Liver (tissue), 9 donors: ENCODE data around the gene YPEL2. TPM values are rescaled to one million over a fixed set of nuclear protein-coding genes. Genes with fewer than 3 reads are reported as not detected.

Source experiments
- DNase-seq: peaks from one replicate; pipeline ENCODE4 v3.0.0-alpha.2; 2017; ENCODE audit warnings: low spot score
- H3K27ac ChIP-seq, 2 donors: one replicate each; pipeline ENCODE4 v1.7.0; 2013; ENCODE audit warnings: inconsistent platforms in 2 of 2, low read length in 2 of 2, control low read depth in 1 of 2, low read depth in 1 of 2, mild to moderate bottlenecking in 1 of 2
- H3K27me3 ChIP-seq, 4 donors: one replicate each; pipeline versions ENCODE4 v1.6.1 to v1.7.0; 2013; ENCODE audit warnings: low read length in 3 of 4, inconsistent platforms in 1 of 4, mild to moderate bottlenecking in 1 of 4, moderate library complexity in 1 of 4; ENCODE audit not compliant: control insufficient read depth in 4 of 4, insufficient read depth in 4 of 4
- H3K36me3 ChIP-seq, 4 donors: one replicate each; pipeline versions ENCODE4 v1.6.1 to v1.7.0; 2013; ENCODE audit warnings: low read length in 3 of 4, mild to moderate bottlenecking in 3 of 4, low read depth in 1 of 4, moderate library complexity in 1 of 4; ENCODE audit not compliant: control insufficient read depth in 4 of 4, insufficient read depth in 3 of 4
- H3K4me1 ChIP-seq, 4 donors: one replicate each; pipeline versions ENCODE4 v1.6.1 to v1.7.0; 2013; ENCODE audit warnings: low read length in 3 of 4, mild to moderate bottlenecking in 3 of 4, moderate library complexity in 1 of 4; ENCODE audit not compliant: control insufficient read depth in 4 of 4, insufficient read depth in 4 of 4
- H3K4me3 ChIP-seq, 3 donors: one replicate each; pipeline versions ENCODE4 v1.6.1 to v1.7.0; 2013; ENCODE audit warnings: low read length in 3 of 3, control low read depth in 1 of 3, low read depth in 1 of 3, mild to moderate bottlenecking in 1 of 3
- H3K9ac ChIP-seq, 2 donors: one replicate each; pipeline ENCODE4 v1.7.0; 2013; ENCODE audit warnings: low read length in 2 of 2, mild to moderate bottlenecking in 2 of 2, moderate library complexity in 2 of 2, control low read depth in 1 of 2, low read depth in 1 of 2
- H3K9me3 ChIP-seq, 4 donors: one replicate each; pipeline versions ENCODE4 v1.6.1 to v1.7.0; 2013; ENCODE audit warnings: low read length in 3 of 4; ENCODE audit not compliant: control insufficient read depth in 4 of 4
- EGR1 ChIP-seq, 2 donors: IDR thresholded peaks; 2 replicates each; pipeline ENCODE4 v1.6.1; 2016 to 2018; ENCODE audit warnings: antibody characterized with exemption in 2 of 2, low read depth in 2 of 2
- FOXA1 ChIP-seq: IDR thresholded peaks from 2 replicates; pipeline ENCODE4 v1.6.1; 2016; ENCODE audit warnings: antibody characterized with exemption
- FOXA2 ChIP-seq: IDR thresholded peaks from 2 replicates; pipeline ENCODE4 v1.6.1; 2016; ENCODE audit warnings: antibody characterized with exemption
- GABPA ChIP-seq, 2 donors: IDR thresholded peaks in 1 of 2; conservative IDR thresholded peaks in 1 of 2; 2 replicates each; pipeline ENCODE4 v1.6.1; 2016; ENCODE audit warnings: antibody characterized with exemption in 2 of 2, mild to moderate bottlenecking in 1 of 2, moderate library complexity in 1 of 2
- HNF4A ChIP-seq, 2 donors: conservative IDR thresholded peaks; 2 replicates each; pipeline ENCODE4 v1.6.1; 2016; ENCODE audit warnings: antibody characterized with exemption in 2 of 2, mild to moderate bottlenecking in 2 of 2
- HNF4G ChIP-seq: IDR thresholded peaks from 2 replicates; pipeline ENCODE4 v1.6.1; 2016; ENCODE audit warnings: antibody characterized with exemption
- JUND ChIP-seq, 2 donors: IDR thresholded peaks; 2 replicates each; pipeline ENCODE4 v1.6.1; 2016; ENCODE audit warnings: antibody characterized with exemption in 2 of 2
- NR2F2 ChIP-seq: IDR thresholded peaks from 2 replicates; pipeline ENCODE4 v1.6.1; 2016; ENCODE audit warnings: antibody characterized with exemption
- RAD21 ChIP-seq, 2 donors: IDR thresholded peaks; 2 replicates each; pipeline ENCODE4 v1.6.1; 2016; ENCODE audit warnings: antibody characterized with exemption in 2 of 2, mild to moderate bottlenecking in 2 of 2
- RXRA ChIP-seq, 2 donors: IDR thresholded peaks; 2 replicates each; pipeline ENCODE4 v1.6.1; 2017 to 2018; ENCODE audit warnings: antibody characterized with exemption in 2 of 2, mild to moderate bottlenecking in 1 of 2
- SP1 ChIP-seq: IDR thresholded peaks from 2 replicates; pipeline ENCODE4 v1.6.1; 2018; ENCODE audit warnings: antibody characterized with exemption, mild to moderate bottlenecking
- TAF1 ChIP-seq: conservative IDR thresholded peaks from 2 replicates; pipeline ENCODE4 v1.6.1; 2016; ENCODE audit warnings: antibody characterized with exemption, mild to moderate bottlenecking
- YY1 ChIP-seq: IDR thresholded peaks from 2 replicates; pipeline ENCODE4 v1.6.1; 2016; ENCODE audit warnings: antibody characterized with exemption, mild to moderate bottlenecking
- WGBS: extraction: QIAGEN DNeasy Blood & Tissue Kit; methylation state at CpG from one replicate; pipeline ENCODE4 v1.1.7; 2013; 5-methylcytosine and 5-hydroxymethylcytosine counted together
- polyA plus RNA-seq, 2 donors: library from polyadenylated mRNA; stranded (reverse) in 1 of 2; unstranded in 1 of 2; fragments of 200-250 nt in 1 of 2; fragments of >200 nt in 1 of 2; fragmentation: Nextera tagmentation in 1 of 2; extraction: Ambion mirVana in 1 of 2; gene quantifications; one replicate each; pipeline versions ENCODE4 v1.2.1 to v1.2.3, GENCODE V29; 2013 to 2015
- total RNA-seq, 2 donors: library from RNA; depleted of rRNA; stranded (reverse); fragments of >200 nt; gene quantifications; one replicate each; pipeline ENCODE4 v1.2.3, GENCODE V29; 2014
- TF ChIP-seq, protein P1 (sequence below): IDR thresholded peaks from 2 replicates; pipeline ENCODE4 v1.6.1; 2016; ENCODE audit warnings: antibody characterized with exemption
- TF ChIP-seq, protein P2 (sequence below): IDR thresholded peaks from 2 replicates; pipeline ENCODE4 v1.6.1; 2016; ENCODE audit warnings: antibody characterized with exemption
- TF ChIP-seq, protein P3 (sequence below): IDR thresholded peaks from 2 replicates; pipeline ENCODE4 v1.6.1; 2016; ENCODE audit warnings: antibody characterized with exemption
- TF ChIP-seq, protein P4 (sequence below): fragments of 150-350 bp; IDR thresholded peaks from 2 replicates; pipeline ENCODE4 v1.5.1; 2017; ENCODE audit warnings: improper control_type of control experiment, low read depth, low read length; ENCODE audit not compliant: missing input control
- TF ChIP-seq, protein P5 (sequence below): IDR thresholded peaks from 2 replicates; pipeline ENCODE4 v1.6.1; 2016; ENCODE audit warnings: antibody characterized with exemption, mild to moderate bottlenecking
- donor health status: healthy.
- donor health status: healthy.
- donor health status: healthy.
- donor health status: healthy.
- donor health status: healthy.

Gene YPEL2
- total and polyA plus RNA-seq, 4 donors: 4.2 to 23.8 (median 11.3) TPM

DNA sequence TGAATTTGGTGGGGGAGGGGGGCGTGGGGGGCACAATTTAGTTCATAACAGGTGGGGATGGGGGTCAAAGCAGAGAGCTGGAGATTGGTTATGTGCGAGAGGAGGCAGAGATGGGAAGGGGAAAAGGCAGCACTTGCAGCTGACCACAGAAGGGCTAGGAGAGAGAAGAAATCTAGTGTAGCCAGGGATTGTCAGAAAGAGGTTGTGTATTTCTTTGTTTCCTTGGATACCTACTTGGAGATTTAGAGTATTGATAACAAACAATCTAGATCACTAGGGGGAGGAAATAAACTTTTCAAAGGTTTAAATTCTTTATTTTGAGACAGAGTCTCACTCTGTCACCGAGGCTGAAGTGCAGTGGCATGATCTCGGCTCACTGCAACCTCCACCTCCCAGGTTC is 47.1 kb upstream of the YPEL2 start:
- Histone ChIP-seq H3K9me3 (no peaks in the 10 kb centered on the region), H3K27ac (no peak overlapping the region), H3K4me1 (no peaks in the 10 kb centered on the region), H3K9ac (no peak overlapping the region), H3K4me3 (no peak overlapping the region), H3K36me3 (no peaks in the 10 kb centered on the region), H3K27me3 (no peaks in the 10 kb centered on the region)
- DNase-seq: no peak
- TF ChIP-seq RXRA (IDR thresholded peaks at IDR 0.05): no peak
- TF ChIP-seq TAF1: no peak
- TF ChIP-seq GABPA (IDR thresholded peaks at IDR 0.05 in 1 of 2, conservative IDR thresholded peaks at IDR 0.05 in 1 of 2): no peak
- no peak for TF ChIP-seq RAD21 (IDR thresholded peaks at IDR 0.05)
- no peak for TF ChIP-seq HNF4G
- no peak for TF ChIP-seq EGR1 (IDR thresholded peaks at IDR 0.05; ENCODE audit: low read depth in 2 of 2)
- TF ChIP-seq, protein P1, sequence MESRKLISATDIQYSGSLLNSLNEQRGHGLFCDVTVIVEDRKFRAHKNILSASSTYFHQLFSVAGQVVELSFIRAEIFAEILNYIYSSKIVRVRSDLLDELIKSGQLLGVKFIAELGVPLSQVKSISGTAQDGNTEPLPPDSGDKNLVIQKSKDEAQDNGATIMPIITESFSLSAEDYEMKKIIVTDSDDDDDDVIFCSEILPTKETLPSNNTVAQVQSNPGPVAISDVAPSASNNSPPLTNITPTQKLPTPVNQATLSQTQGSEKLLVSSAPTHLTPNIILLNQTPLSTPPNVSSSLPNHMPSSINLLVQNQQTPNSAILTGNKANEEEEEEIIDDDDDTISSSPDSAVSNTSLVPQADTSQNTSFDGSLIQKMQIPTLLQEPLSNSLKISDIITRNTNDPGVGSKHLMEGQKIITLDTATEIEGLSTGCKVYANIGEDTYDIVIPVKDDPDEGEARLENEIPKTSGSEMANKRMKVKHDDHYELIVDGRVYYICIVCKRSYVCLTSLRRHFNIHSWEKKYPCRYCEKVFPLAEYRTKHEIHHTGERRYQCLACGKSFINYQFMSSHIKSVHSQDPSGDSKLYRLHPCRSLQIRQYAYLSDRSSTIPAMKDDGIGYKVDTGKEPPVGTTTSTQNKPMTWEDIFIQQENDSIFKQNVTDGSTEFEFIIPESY: no peak
- TF ChIP-seq NR2F2: no peak
- TF ChIP-seq FOXA2: no peak
- TF ChIP-seq, protein P2, sequence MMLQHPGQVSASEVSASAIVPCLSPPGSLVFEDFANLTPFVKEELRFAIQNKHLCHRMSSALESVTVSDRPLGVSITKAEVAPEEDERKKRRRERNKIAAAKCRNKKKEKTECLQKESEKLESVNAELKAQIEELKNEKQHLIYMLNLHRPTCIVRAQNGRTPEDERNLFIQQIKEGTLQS: no peak
- TF ChIP-seq SP1: no peak
- TF ChIP-seq, protein P3, sequence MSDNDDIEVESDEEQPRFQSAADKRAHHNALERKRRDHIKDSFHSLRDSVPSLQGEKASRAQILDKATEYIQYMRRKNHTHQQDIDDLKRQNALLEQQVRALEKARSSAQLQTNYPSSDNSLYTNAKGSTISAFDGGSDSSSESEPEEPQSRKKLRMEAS: no peak
- no peak for TF ChIP-seq YY1
- no peak for TF ChIP-seq FOXA1
- TF ChIP-seq HNF4A (conservative IDR thresholded peaks at IDR 0.05): no peak
- 89% methylated on average over 4 of the region's 4 CpGs for WGBS

DNA sequence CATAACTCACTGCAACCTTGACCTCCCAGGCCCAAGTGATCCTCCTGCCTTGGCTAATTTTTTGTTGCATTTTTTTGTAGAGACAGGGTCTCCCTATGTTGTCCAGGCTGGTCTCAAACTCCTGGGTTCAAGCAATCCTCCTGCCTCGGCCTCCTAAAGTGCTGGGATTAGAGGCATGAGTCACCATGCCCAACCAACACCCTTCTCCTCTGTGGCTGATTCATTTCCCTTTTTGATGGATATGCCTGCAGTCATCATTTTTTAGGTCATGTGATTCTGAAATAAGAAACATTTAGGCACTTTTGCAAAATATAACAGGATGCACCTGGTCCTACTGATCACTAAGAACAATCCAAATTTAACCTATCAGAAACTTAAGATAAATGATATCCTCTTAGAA is 44.0 kb upstream of the YPEL2 start:
- TF ChIP-seq, protein P4, sequence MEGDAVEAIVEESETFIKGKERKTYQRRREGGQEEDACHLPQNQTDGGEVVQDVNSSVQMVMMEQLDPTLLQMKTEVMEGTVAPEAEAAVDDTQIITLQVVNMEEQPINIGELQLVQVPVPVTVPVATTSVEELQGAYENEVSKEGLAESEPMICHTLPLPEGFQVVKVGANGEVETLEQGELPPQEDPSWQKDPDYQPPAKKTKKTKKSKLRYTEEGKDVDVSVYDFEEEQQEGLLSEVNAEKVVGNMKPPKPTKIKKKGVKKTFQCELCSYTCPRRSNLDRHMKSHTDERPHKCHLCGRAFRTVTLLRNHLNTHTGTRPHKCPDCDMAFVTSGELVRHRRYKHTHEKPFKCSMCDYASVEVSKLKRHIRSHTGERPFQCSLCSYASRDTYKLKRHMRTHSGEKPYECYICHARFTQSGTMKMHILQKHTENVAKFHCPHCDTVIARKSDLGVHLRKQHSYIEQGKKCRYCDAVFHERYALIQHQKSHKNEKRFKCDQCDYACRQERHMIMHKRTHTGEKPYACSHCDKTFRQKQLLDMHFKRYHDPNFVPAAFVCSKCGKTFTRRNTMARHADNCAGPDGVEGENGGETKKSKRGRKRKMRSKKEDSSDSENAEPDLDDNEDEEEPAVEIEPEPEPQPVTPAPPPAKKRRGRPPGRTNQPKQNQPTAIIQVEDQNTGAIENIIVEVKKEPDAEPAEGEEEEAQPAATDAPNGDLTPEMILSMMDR: no peak
- TF ChIP-seq JUND (IDR thresholded peaks at IDR 0.05): no peak
- TF ChIP-seq HNF4A (conservative IDR thresholded peaks at IDR 0.05): no peak
- WGBS: 82% methylated on average over 1 of the region's 1 CpG
- Histone ChIP-seq H3K36me3 (no peaks in the 10 kb centered on the region), H3K9me3 (no peaks in the 10 kb centered on the region), H3K9ac (no peak overlapping the region), H3K4me3 (no peak overlapping the region), H3K27me3 (no peaks in the 10 kb centered on the region), H3K4me1 (peaks cover 0 to 3% (median 0%) of the 10 kb centered on the region in 4 donors), H3K27ac (no peak overlapping the region)
- DNase-seq: no peak

DNA sequence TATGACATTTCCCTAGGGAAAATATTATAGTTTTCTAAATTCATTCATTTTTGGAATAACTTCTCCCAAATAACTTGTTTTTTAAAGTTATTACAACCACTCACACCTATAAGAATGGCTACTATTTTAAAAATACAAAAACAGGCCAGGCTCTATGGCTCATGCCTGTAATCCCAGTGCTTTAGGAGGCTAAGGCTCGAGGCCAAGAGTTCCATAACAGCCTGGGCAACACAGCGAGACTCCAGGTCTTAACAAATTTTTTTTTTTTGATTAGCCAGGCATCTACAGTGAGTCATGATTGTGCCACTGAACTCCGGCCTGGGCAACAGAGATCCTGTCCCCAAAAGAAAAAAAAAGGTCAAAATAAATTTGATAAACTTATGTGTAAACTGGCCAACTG is 43.6 kb upstream of the YPEL2 start:
- Histone ChIP-seq H3K9me3 (no peaks in the 10 kb centered on the region), H3K4me3 (no peak overlapping the region), H3K27ac (no peak overlapping the region), H3K9ac (no peak overlapping the region), H3K4me1 (peaks cover 0 to 3% (median 0%) of the 10 kb centered on the region in 4 donors), H3K27me3 (no peaks in the 10 kb centered on the region), H3K36me3 (no peaks in the 10 kb centered on the region)
- TF ChIP-seq GABPA (IDR thresholded peaks at IDR 0.05 in 1 of 2, conservative IDR thresholded peaks at IDR 0.05 in 1 of 2) (no peak), RAD21 (IDR thresholded peaks at IDR 0.05) (no peak), YY1 (no peak), JUND (IDR thresholded peaks at IDR 0.05) (no peak), RXRA (IDR thresholded peaks at IDR 0.05) (no peak), HNF4A (conservative IDR thresholded peaks at IDR 0.05) (no peak), EGR1 (IDR thresholded peaks at IDR 0.05; ENCODE audit: low read depth in 2 of 2) (no peak), SP1 (no peak)
- TF ChIP-seq, protein P5, sequence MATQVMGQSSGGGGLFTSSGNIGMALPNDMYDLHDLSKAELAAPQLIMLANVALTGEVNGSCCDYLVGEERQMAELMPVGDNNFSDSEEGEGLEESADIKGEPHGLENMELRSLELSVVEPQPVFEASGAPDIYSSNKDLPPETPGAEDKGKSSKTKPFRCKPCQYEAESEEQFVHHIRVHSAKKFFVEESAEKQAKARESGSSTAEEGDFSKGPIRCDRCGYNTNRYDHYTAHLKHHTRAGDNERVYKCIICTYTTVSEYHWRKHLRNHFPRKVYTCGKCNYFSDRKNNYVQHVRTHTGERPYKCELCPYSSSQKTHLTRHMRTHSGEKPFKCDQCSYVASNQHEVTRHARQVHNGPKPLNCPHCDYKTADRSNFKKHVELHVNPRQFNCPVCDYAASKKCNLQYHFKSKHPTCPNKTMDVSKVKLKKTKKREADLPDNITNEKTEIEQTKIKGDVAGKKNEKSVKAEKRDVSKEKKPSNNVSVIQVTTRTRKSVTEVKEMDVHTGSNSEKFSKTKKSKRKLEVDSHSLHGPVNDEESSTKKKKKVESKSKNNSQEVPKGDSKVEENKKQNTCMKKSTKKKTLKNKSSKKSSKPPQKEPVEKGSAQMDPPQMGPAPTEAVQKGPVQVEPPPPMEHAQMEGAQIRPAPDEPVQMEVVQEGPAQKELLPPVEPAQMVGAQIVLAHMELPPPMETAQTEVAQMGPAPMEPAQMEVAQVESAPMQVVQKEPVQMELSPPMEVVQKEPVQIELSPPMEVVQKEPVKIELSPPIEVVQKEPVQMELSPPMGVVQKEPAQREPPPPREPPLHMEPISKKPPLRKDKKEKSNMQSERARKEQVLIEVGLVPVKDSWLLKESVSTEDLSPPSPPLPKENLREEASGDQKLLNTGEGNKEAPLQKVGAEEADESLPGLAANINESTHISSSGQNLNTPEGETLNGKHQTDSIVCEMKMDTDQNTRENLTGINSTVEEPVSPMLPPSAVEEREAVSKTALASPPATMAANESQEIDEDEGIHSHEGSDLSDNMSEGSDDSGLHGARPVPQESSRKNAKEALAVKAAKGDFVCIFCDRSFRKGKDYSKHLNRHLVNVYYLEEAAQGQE: no peak
- TF ChIP-seq, protein P4: no peak
- TF ChIP-seq, protein P3: no peak
- 90% methylated on average over 3 of the region's 3 CpGs for WGBS
- DNase-seq: no peak
